GM12801 (cell line): ENCODE results near the gene ADIPOR1.

Experiments
- TF ChIP-seq, protein P1 (sequence below): IDR thresholded peaks from one replicate; pipeline ENCODE4 v1.5.1; 2011; ENCODE audit warnings: control low read depth; ENCODE audit not compliant: insufficient read length; ENCODE audit errors: extremely low read depth

ADIPOR1 gene

DNA sequence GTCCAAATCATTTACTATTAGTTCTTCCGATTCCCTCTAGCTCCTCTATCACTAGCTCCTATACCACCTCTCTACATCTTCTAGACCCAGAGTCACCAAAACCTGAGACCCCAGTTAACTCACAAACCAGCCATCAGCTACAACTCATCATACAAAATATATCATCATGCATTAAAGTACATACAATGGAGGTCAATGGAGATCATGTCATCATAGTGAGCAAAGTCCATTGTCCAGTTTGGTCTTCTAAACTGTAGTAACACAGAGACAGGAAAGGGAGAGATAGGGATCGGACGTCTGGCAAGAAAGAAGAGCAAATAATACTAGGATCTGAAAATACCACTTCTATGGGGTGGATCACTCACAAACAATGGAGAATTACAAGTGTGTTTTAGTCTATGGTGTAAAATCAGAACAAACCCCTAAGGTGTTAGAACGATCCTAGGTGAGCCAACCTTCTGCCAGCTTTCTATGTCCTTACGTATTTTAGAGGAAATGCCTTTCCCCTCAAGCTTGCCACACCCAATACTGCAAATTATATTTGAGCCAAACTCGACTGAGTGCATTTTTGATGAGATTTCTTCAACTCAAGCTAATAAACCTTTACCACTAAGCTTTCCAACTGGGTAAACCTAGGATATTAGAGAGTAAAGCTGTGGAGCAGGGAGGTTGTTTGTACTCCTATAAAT, 3.9 kb downstream of the ADIPOR1 start:
- TF ChIP-seq, protein P1, sequence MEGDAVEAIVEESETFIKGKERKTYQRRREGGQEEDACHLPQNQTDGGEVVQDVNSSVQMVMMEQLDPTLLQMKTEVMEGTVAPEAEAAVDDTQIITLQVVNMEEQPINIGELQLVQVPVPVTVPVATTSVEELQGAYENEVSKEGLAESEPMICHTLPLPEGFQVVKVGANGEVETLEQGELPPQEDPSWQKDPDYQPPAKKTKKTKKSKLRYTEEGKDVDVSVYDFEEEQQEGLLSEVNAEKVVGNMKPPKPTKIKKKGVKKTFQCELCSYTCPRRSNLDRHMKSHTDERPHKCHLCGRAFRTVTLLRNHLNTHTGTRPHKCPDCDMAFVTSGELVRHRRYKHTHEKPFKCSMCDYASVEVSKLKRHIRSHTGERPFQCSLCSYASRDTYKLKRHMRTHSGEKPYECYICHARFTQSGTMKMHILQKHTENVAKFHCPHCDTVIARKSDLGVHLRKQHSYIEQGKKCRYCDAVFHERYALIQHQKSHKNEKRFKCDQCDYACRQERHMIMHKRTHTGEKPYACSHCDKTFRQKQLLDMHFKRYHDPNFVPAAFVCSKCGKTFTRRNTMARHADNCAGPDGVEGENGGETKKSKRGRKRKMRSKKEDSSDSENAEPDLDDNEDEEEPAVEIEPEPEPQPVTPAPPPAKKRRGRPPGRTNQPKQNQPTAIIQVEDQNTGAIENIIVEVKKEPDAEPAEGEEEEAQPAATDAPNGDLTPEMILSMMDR: no peak

DNA sequence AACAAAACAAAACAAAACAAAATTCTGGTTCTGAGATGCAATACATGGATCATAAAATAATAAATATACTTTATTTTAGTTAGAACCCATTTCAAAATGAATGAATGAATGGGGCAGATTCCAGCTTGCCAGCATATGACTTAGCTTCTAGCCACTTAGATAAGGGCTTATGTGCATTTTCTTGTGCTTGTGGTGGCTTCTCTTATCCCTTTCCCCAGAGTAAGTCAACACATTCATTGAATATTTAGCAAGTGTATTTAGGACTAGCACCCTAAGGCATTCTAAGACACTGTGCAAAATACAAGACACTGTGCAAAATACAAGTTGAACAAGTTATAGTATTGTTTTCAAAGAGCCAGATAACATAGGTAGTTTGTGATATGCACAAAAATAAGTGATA, 4.7 kb downstream of the ADIPOR1 start:
- TF ChIP-seq, protein P1: no peak

DNA sequence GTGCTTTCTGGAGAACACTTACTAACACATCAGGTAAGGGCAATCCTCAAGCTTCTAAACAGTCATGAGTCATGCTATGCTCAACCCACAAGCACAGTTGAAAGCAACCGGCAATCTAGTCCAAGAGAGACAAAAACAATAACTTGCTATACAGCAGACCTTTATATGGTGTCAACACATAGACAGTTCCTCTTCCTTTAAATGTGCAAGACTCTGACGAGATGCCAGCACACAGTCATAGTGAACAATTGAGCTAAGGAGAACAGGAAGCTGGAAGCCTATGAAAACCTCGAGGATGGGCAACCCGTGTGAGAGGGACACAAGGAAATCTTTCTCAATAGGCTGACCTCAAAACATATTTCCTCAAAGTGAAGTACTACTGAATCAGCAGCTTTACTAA, 5.3 kb downstream of the ADIPOR1 start:
- TF ChIP-seq, protein P1: no peak

DNA sequence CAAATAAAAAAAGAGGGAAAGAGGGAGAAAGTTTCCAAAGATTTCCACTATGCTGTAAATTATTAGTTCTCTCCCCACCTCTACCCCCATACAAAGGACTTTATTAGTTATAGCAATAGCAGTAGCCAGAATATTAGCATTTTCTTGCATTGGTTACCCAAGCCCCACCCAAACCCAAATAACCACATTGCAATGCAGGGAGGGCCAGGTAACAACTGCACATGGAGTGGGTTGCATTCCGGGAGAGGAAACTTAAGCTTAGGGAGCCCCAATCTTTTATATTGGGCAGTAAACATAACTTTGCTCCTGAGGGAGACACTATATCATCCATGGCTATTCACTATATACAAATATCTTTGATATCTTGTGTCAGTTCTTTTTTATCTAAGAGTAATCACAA, 6.0 kb downstream of the ADIPOR1 start:
- TF ChIP-seq, protein P1: no peak

DNA sequence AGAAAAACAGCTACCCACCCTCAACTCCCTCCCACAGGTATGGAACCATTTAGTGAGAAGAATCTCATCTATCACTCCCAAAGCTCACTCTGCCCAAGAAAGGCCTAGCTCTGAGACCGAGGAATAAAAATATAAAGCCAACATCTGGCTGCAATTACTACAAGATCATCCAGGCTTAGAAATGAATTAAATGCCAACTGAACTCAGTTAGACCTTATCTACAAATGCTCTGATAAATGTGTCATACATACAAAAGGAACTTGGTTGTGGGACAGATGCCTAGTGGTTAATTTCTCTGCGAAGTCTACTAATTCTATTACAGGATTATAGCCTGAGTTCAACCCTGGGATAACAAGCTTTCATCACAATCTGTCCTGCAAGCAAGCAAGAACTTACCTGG, 6.7 kb downstream of the ADIPOR1 start:
- TF ChIP-seq, protein P1: no peak

DNA sequence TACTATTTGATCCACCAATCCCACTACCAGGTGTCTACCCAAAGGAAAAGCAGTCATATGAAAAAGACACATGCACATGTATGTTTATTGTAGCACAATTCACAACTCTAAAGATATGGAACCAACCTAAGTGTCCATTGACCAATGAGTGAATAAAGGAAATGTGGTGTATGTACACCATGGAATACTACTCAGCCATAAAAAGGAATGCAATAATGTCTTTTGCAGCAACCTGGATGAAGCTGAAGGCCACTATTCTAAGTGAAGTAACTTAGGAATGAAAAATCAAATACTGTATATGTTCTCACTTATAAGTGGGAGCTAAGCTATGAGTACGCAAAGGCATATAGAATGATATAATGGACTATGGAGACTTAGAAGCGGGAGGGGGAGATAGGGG, 12.6 kb downstream of the ADIPOR1 start:
- TF ChIP-seq, protein P1: no peak

DNA sequence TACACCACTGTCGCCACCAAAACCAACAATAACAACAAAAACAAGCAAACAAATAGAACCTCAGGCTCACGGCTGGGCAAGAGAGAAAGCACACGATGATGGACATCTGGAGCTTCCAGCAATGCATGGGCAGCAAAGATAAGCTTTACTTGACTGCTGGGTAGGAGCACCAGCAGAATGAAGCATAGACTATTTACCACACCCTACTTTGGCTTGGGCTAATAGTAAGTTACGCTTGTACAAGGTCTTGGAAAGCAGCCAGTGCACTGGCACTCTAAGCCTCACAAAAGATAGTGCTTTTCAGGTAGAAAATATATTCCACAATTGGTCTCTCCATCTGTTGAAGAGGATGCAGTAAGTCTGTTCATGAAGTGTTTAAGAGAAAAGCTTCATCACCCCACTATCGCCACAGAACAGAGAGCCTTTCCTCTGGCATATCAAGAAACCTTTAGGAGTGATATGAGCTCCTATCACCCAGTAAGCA, 13.6 kb downstream of the ADIPOR1 start:
- TF ChIP-seq, protein P1: no peak

DNA sequence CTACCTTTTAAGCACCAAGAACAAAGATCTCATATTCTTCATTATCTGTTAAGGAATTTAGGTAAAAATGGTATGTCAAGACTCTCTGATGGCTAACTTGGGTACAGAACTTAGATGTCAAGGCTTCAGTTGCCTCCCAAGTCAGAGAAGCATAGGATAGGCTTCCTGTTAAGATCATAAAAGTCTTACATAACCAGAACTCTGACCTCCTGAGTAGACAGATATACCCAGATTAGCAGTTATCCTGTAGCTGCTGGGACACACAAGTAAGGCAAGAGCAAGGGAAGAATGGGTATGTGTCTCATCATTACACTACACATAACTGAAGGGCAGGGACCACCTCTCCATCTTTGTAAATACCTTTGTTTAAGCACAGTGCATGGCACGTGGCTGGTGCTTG, 15.7 kb downstream of the ADIPOR1 start:
- TF ChIP-seq, protein P1: no peak
